ENCODE data around the gene AGBL1. TPM values are rescaled to one million over a fixed set of nuclear protein-coding genes. Genes with fewer than 3 reads are reported as not detected.

Gene AGBL1
- total RNA-seq, 1 donor from 2014 or later: not detected

- no peak overlapping the region for H3K4me3 ChIP-seq (ENCODE audit: insufficient read depth, low read depth, low read length)
- H3K9me3 ChIP-seq (ENCODE audit: insufficient read depth, low read depth, low read length): no peaks in the 10 kb centered on the region
- no peaks in the 10 kb centered on the region for H3K4me1 Mint-ChIP-seq (ENCODE audit: low read depth, unreplicated experiment)
- H3K4me2 ChIP-seq (ENCODE audit: low read length): no peak overlapping the region
- no peak overlapping the region for H3K9ac ChIP-seq (ENCODE audit: low read length)
- DNase-seq (ENCODE audit: low read depth) (no peak), FAIRE-seq (no peak)
- TF ChIP-seq EZH2 (IDR thresholded peaks at IDR 0.05; ENCODE audit: insufficient read depth, low read length) (no peak), CTCF (IDR thresholded peaks at IDR 0.05; ENCODE audit: insufficient read depth, low read depth, low read length) (no peak)
- H3K27ac Mint-ChIP-seq (ENCODE audit: unreplicated experiment): no peak overlapping the region
- no peaks in the 10 kb centered on the region for H3K27me3 Mint-ChIP-seq (ENCODE audit: low read depth, unreplicated experiment)
- no peak overlapping the region for H3K4me3 Mint-ChIP-seq (ENCODE audit: unreplicated experiment)
- no peak overlapping the region for H2AFZ ChIP-seq (ENCODE audit: low read depth, low read length)
- no peaks in the 10 kb centered on the region for H3K27me3 ChIP-seq (ENCODE audit: insufficient read depth, low read length)
- H3K79me2 ChIP-seq (ENCODE audit: insufficient read depth, low read length): no peaks in the 10 kb centered on the region
- H3K36me3 ChIP-seq (ENCODE audit: insufficient read depth, low read length): no peaks in the 10 kb centered on the region
- H3K4me1 ChIP-seq (ENCODE audit: insufficient read depth, low read length): no peaks in the 10 kb centered on the region
- no peak overlapping the region for H3K27ac ChIP-seq (ENCODE audit: low read depth, low read length)
- H4K20me1 ChIP-seq (ENCODE audit: insufficient read depth, low read length): no peaks in the 10 kb centered on the region
- H3K9me3 Mint-ChIP-seq (ENCODE audit: unreplicated experiment): no peaks in the 10 kb centered on the region
- no peaks in the 10 kb centered on the region for H3K36me3 Mint-ChIP-seq (ENCODE audit: low read depth, unreplicated experiment)
Measured at GRCh38 chr15:86392296-86392695, 312.6 kb downstream of the AGBL1 start.

- H3K9me3 ChIP-seq (ENCODE audit: insufficient read depth, low read depth, low read length): no peaks in the 10 kb centered on the region
- H3K36me3 ChIP-seq (ENCODE audit: insufficient read depth, low read length): no peaks in the 10 kb centered on the region
- H3K27ac Mint-ChIP-seq (ENCODE audit: unreplicated experiment): no peak overlapping the region
- no peaks in the 10 kb centered on the region for H3K4me1 Mint-ChIP-seq (ENCODE audit: low read depth, unreplicated experiment)
- H3K4me3 ChIP-seq (ENCODE audit: insufficient read depth, low read depth, low read length): no peak overlapping the region
- no peaks in the 10 kb centered on the region for H3K4me1 ChIP-seq (ENCODE audit: insufficient read depth, low read length)
- no peak overlapping the region for H3K27ac ChIP-seq (ENCODE audit: low read depth, low read length)
- no peaks in the 10 kb centered on the region for H3K36me3 Mint-ChIP-seq (ENCODE audit: low read depth, unreplicated experiment)
- H3K4me2 ChIP-seq (ENCODE audit: low read length): no peak overlapping the region
- FAIRE-seq (no peak), DNase-seq (ENCODE audit: low read depth) (no peak)
- no peak overlapping the region for H2AFZ ChIP-seq (ENCODE audit: low read depth, low read length)
- TF ChIP-seq EZH2 (IDR thresholded peaks at IDR 0.05; ENCODE audit: insufficient read depth, low read length): no peak
- TF ChIP-seq CTCF (IDR thresholded peaks at IDR 0.05; ENCODE audit: insufficient read depth, low read depth, low read length): no peak
- no peaks in the 10 kb centered on the region for H4K20me1 ChIP-seq (ENCODE audit: insufficient read depth, low read length)
- H3K79me2 ChIP-seq (ENCODE audit: insufficient read depth, low read length): no peaks in the 10 kb centered on the region
- H3K9me3 Mint-ChIP-seq (ENCODE audit: unreplicated experiment): no peaks in the 10 kb centered on the region
- no peaks in the 10 kb centered on the region for H3K27me3 ChIP-seq (ENCODE audit: insufficient read depth, low read length)
- no peak overlapping the region for H3K4me3 Mint-ChIP-seq (ENCODE audit: unreplicated experiment)
- H3K9ac ChIP-seq (ENCODE audit: low read length): no peak overlapping the region
- no peaks in the 10 kb centered on the region for H3K27me3 Mint-ChIP-seq (ENCODE audit: low read depth, unreplicated experiment)
Measured at GRCh38 chr15:86392874-86393273, 313.2 kb downstream of the AGBL1 start.

- Mint-ChIP-seq H3K27ac (ENCODE audit: unreplicated experiment) (no peak overlapping the region), H3K4me1 (ENCODE audit: low read depth, unreplicated experiment) (no peaks in the 10 kb centered on the region), H3K4me3 (ENCODE audit: unreplicated experiment) (no peak overlapping the region), H3K27me3 (ENCODE audit: low read depth, unreplicated experiment) (no peaks in the 10 kb centered on the region), H3K36me3 (ENCODE audit: low read depth, unreplicated experiment) (no peaks in the 10 kb centered on the region), H3K9me3 (ENCODE audit: unreplicated experiment) (no peaks in the 10 kb centered on the region)
- Histone ChIP-seq H3K27me3 (ENCODE audit: insufficient read depth, low read length) (no peaks in the 10 kb centered on the region), H3K27ac (ENCODE audit: low read depth, low read length) (no peak overlapping the region), H3K9me3 (ENCODE audit: insufficient read depth, low read depth, low read length) (no peaks in the 10 kb centered on the region), H3K4me3 (ENCODE audit: insufficient read depth, low read depth, low read length) (no peak overlapping the region), H3K4me1 (ENCODE audit: insufficient read depth, low read length) (no peaks in the 10 kb centered on the region), H3K4me2 (ENCODE audit: low read length) (no peak overlapping the region), H3K36me3 (ENCODE audit: insufficient read depth, low read length) (no peaks in the 10 kb centered on the region), H3K9ac (ENCODE audit: low read length) (no peak overlapping the region), H2AFZ (ENCODE audit: low read depth, low read length) (no peak overlapping the region), H3K79me2 (ENCODE audit: insufficient read depth, low read length) (no peaks in the 10 kb centered on the region), H4K20me1 (ENCODE audit: insufficient read depth, low read length) (no peaks in the 10 kb centered on the region)
- DNase-seq (ENCODE audit: low read depth): no peak
- TF ChIP-seq CTCF (IDR thresholded peaks at IDR 0.05; ENCODE audit: insufficient read depth, low read depth, low read length): no peak
- TF ChIP-seq EZH2 (IDR thresholded peaks at IDR 0.05; ENCODE audit: insufficient read depth, low read length): no peak
- FAIRE-seq: no peak
Measured at GRCh38 chr15:86394866-86395265, 315.2 kb downstream of the AGBL1 start.
